ENCODE results near the gene FUT7.

FUT7 gene

GRCh38 chr9:137067860-137068538 is 36.1 kb upstream of the FUT7 start (continued):
- TF ChIP-seq MYNN (tag by site-specific recombination; IDR thresholded peaks at IDR 0.05; ENCODE audit: borderline replicate concordance) (no peak), ZBTB6 (tag by site-specific recombination; IDR thresholded peaks at IDR 0.05) (peak; percentile 63; the same call in 1 of the 2 replicates), ZNF311 (tag by site-specific recombination; IDR thresholded peaks at IDR 0.05; ENCODE audit: borderline replicate concordance) (no peak), ZNF202 (tag by site-specific recombination; IDR thresholded peaks at IDR 0.05; ENCODE audit: borderline replicate concordance) (no peak), HIC1 (tag by site-specific recombination; IDR thresholded peaks at IDR 0.05) (peak; percentile 61; the same call in 1 of the 2 replicates), ZNF548 (tag by site-specific recombination; IDR thresholded peaks at IDR 0.05) (no peak), ZNF114 (tag by site-specific recombination; IDR thresholded peaks at IDR 0.05) (no peak), ZNF280D (tag by site-specific recombination; IDR thresholded peaks at IDR 0.05) (no peak), REST (tag by site-specific recombination; IDR thresholded peaks at IDR 0.05) (no peak), ZNF747 (tag by site-specific recombination; IDR thresholded peaks at IDR 0.05) (no peak), ZNF138 (tag by site-specific recombination; IDR thresholded peaks at IDR 0.05; ENCODE audit: borderline replicate concordance) (no peak), ZBTB11 (tag by site-specific recombination; conservative IDR thresholded peaks at IDR 0.05; ENCODE audit: low read depth) (0 out of 2 replicates have a peak, but pooled peaks have one; percentile 23), ZNF24 (tag by site-specific recombination; IDR thresholded peaks at IDR 0.05) (no peak), ZNF146 (tag by site-specific recombination; IDR thresholded peaks at IDR 0.05) (no peak), ZSCAN16 (tag by site-specific recombination; IDR thresholded peaks at IDR 0.05) (no peak), ATF2 (tag by site-specific recombination; IDR thresholded peaks at IDR 0.05; ENCODE audit: low read depth) (no peak), ZNF324 (tag by site-specific recombination; IDR thresholded peaks at IDR 0.05) (0 out of 2 replicates have a peak, but pooled peaks have one; percentile 32), KLF16 (tag by site-specific recombination; IDR thresholded peaks at IDR 0.05) (no peak), ZNF560 (tag by site-specific recombination; IDR thresholded peaks at IDR 0.05; ENCODE audit: borderline replicate concordance) (no peak), ZNF654 (tag by site-specific recombination; IDR thresholded peaks at IDR 0.05; ENCODE audit: low read depth) (peak; percentile 13; the same call in 1 of the 2 replicates), ZBTB17 (tag by site-specific recombination; IDR thresholded peaks at IDR 0.05) (peak; percentile 65), KLF8 (tag by site-specific recombination; IDR thresholded peaks at IDR 0.05) (no peak)

Measured in HEK293 (cell line).